Mucosa of descending colon (tissue), 3 donors: ENCODE measurements around the gene CNTNAP2. TPM values are rescaled to one million over a fixed set of nuclear protein-coding genes. Genes with fewer than 3 reads are reported as not detected.

ENCODE experiments used
- ATAC-seq: fragments of 200-7000 bp; cut with Tn5 transposase; one replicate; pipeline ENCODE4 v1.9.1; 2020; ENCODE audit warnings: mild to moderate bottlenecking, moderate library complexity
- DNase-seq, 3 donors: peaks; one replicate each; pipeline ENCODE4 v3.0.0-alpha.2; 2020
- H3K36me3 ChIP-seq: fragments of 200-600 bp; one replicate; pipeline ENCODE4 v1.8.0; 2021; ENCODE audit warnings: low read depth, mild to moderate bottlenecking
- H3K4me1 ChIP-seq: fragments of 200-600 bp; one replicate; pipeline ENCODE4 v1.8.0; 2021; ENCODE audit warnings: low read depth, mild to moderate bottlenecking
- H3K4me3 ChIP-seq: fragments of 200-600 bp; one replicate; pipeline ENCODE4 v1.8.0; 2021; ENCODE audit warnings: mild to moderate bottlenecking
- H3K9me3 ChIP-seq: fragments of 200-600 bp; one replicate; pipeline ENCODE4 v1.8.0; 2021; ENCODE audit warnings: mild to moderate bottlenecking
- CTCF ChIP-seq: fragments of 200-600 bp; IDR thresholded peaks from one replicate; pipeline ENCODE4 v1.8.0; 2022; ENCODE audit warnings: antibody characterized with exemption, mild to moderate bottlenecking
- intact Hi-C, 2 donors: fragments of 100-400 bp; cut with DNase I in 1 of 2; cut with micrococcal nuclease in 1 of 2; formaldehyde crosslinking; loops; one replicate each; pipeline versions ENCODE4 v1.11.0 to v1.11.1; 2022; cut with DNase I, micrococcal nuclease
- total RNA-seq, 3 donors: library from RNA; stranded (reverse); fragmentation: NEBNext Ultra II Directional in 2 of 3; extraction: Animal tissue kit (Norgen Biotek cat#: 25700) in 2 of 3; gene quantifications; one replicate each; pipeline versions ENCODE4 v1.2.1 to v1.2.4, GENCODE V29; 2021 to 2023
- donor health status: DM: no; HTN: no; CAD: no; lungs with moderate emphysema.
- donor health status: DM: no; HTN: no; CAD: no.
- donor health status: DM: no; HTN: yes; CAD: no.

The CNTNAP2 gene
- total RNA-seq, 3 donors from 2014 or later: 3.1 to 5.9 (median 4.2) TPM

- no peaks in the 10 kb centered on the region for H3K4me1 ChIP-seq
- DNase-seq (no peak), ATAC-seq (no peak)
- H3K4me3 ChIP-seq: no peak overlapping the region
- intact Hi-C loops: no loop called here
- H3K36me3 ChIP-seq: no peaks in the 10 kb centered on the region
- no peak for TF ChIP-seq CTCF
- H3K9me3 ChIP-seq: no peaks in the 10 kb centered on the region
Measured at GRCh38 chr7:147978201-147978600, 1861.6 kb downstream of the CNTNAP2 start.

GRCh38 chr7:147978651-147979050 is 1862.0 kb downstream of the CNTNAP2 start:
- DNase-seq (no peak), ATAC-seq (no peak)
- H3K9me3 ChIP-seq: no peaks in the 10 kb centered on the region
- no peak for TF ChIP-seq CTCF
- intact Hi-C loops: no loop called here
- no peaks in the 10 kb centered on the region for H3K36me3 ChIP-seq
- no peaks in the 10 kb centered on the region for H3K4me1 ChIP-seq
- H3K4me3 ChIP-seq: no peak overlapping the region

GRCh38 chr7:147980826-147981813 is 1864.5 kb downstream of the CNTNAP2 start:
- no peak for ATAC-seq
- no peak for TF ChIP-seq CTCF
- intact Hi-C loops: no loop called here
- DNase-seq: no peak
- Histone ChIP-seq H3K4me1 (no peaks in the 10 kb centered on the region), H3K9me3 (no peaks in the 10 kb centered on the region), H3K36me3 (no peaks in the 10 kb centered on the region), H3K4me3 (no peak overlapping the region)

DNA sequence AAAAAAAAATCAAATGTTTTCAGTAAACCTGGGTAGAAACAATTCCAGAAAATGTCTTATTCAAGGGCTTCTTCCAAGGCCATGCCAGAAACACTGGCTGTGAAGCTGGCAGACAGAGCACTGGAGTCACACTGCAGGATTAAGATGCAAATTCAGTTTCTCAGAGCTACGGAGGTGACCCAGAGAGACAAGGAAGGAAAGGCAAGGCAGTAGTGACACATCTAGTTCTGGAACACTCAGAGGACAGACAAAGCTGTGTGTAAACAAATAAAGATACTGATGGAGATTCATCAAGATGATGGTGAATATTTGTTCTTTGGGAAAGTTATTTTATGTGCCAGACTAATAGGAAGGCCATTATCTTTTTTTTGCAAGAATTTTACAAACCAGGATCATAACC is 1865.7 kb downstream of the CNTNAP2 start:
- no peaks in the 10 kb centered on the region for H3K9me3 ChIP-seq
- no peak for DNase-seq
- intact Hi-C loops: no loop called here
- TF ChIP-seq CTCF: no peak
- H3K4me1 ChIP-seq: no peaks in the 10 kb centered on the region
- H3K4me3 ChIP-seq: no peak overlapping the region
- H3K36me3 ChIP-seq: no peaks in the 10 kb centered on the region
- no peak for ATAC-seq

DNA sequence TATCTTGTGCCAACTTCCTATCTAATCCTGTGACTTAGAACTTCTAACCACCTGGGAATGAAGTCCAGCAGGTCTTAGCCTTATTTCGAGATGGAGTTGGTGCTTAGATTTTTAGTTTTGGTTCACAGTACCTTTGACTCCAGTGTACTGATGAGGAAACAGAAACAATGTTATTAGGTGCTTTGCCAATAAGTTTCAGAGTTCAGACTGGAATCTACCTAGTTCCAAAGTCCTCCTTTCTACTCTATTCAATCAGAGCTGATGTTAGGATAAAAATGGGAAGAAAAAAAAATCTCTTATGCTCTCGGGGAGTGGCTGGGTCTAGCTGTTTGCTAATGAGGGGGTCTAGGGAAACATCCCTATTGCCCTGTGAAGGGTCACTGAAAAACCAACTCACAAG is 1867.7 kb downstream of the CNTNAP2 start:
- Histone ChIP-seq H3K36me3 (no peaks in the 10 kb centered on the region), H3K9me3 (no peaks in the 10 kb centered on the region), H3K4me1 (no peaks in the 10 kb centered on the region), H3K4me3 (no peak overlapping the region)
- ATAC-seq (no peak), DNase-seq (peak in 1 of 3 donors; percentile 4)
- intact Hi-C loops: no loop called here
- no peak for TF ChIP-seq CTCF
